ENCODE measurements around the gene UIMC1. TPM values are rescaled to one million over a fixed set of nuclear protein-coding genes. Genes with fewer than 3 reads are reported as not detected.
"Not testable (repeated sequence)": the region's sequence is repeated elsewhere in the genome, so short reads cannot be mapped to it uniquely, and the experiment has no call there.

Gene UIMC1
- total RNA-seq, 1 donor from 2014 or later: 67.7 TPM

- Histone ChIP-seq H3K4me2 (peak overlapping the region; percentile 78), H3K4me3 (no peak overlapping the region), H4K20me1 (ENCODE audit: low read depth) (peaks cover 26% of the 10 kb centered on the region), H3F3A (ENCODE audit: low read depth) (peaks cover 31% of the 10 kb centered on the region), H3K27me3 (no peaks in the 10 kb centered on the region), H2AFZ (replicated peaks) (no peak overlapping the region), H3K4me1 (peaks cover 19% of the 10 kb centered on the region), H3K36me3 (no peaks in the 10 kb centered on the region), H3K9ac (no peak overlapping the region), H3K27ac (no peak overlapping the region), H3K79me2 (ENCODE audit: low read depth) (peaks cover 75% of the 10 kb centered on the region), H3K9me3 (ENCODE audit: low read depth) (no peaks in the 10 kb centered on the region)
- Mint-ChIP-seq H3K27ac (no peak overlapping the region), H3K27me3 (ENCODE audit: insufficient read depth, low read depth) (peaks cover 2% of the 10 kb centered on the region), H3K4me1 (peaks cover 13% of the 10 kb centered on the region), H3K36me3 (peaks cover 20% of the 10 kb centered on the region), H3K4me3 (no peak overlapping the region), H3K9me3 (peaks cover 11% of the 10 kb centered on the region)
- no peak for TF ChIP-seq EZH2phosphoT487 (IDR thresholded peaks at IDR 0.05)
- TF ChIP-seq, protein P1, sequence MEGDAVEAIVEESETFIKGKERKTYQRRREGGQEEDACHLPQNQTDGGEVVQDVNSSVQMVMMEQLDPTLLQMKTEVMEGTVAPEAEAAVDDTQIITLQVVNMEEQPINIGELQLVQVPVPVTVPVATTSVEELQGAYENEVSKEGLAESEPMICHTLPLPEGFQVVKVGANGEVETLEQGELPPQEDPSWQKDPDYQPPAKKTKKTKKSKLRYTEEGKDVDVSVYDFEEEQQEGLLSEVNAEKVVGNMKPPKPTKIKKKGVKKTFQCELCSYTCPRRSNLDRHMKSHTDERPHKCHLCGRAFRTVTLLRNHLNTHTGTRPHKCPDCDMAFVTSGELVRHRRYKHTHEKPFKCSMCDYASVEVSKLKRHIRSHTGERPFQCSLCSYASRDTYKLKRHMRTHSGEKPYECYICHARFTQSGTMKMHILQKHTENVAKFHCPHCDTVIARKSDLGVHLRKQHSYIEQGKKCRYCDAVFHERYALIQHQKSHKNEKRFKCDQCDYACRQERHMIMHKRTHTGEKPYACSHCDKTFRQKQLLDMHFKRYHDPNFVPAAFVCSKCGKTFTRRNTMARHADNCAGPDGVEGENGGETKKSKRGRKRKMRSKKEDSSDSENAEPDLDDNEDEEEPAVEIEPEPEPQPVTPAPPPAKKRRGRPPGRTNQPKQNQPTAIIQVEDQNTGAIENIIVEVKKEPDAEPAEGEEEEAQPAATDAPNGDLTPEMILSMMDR (IDR thresholded peaks at IDR 0.05): no peak
- TF ChIP-seq EZH2 (IDR thresholded peaks at IDR 0.05): no peak
- no peak for DNase-seq (ENCODE audit: low spot score)
Measured at GRCh38 chr5:177003649-177004048, 2.9 kb downstream of the UIMC1 start.

- H2AFZ ChIP-seq (replicated peaks); H3K36me3 ChIP-seq; H3K27me3 ChIP-seq; H3K27ac ChIP-seq; H3K27ac Mint-ChIP-seq; H3K4me2 ChIP-seq; DNase-seq (ENCODE audit: low spot score); H3K4me3 Mint-ChIP-seq; H3K4me3 ChIP-seq; H3K27me3 Mint-ChIP-seq (ENCODE audit: insufficient read depth, low read depth); H3K9ac ChIP-seq; H3K4me1 Mint-ChIP-seq; H3K9me3 ChIP-seq (ENCODE audit: low read depth): not testable (repeated sequence)
- peaks cover 37% of the 10 kb centered on the region for H3K36me3 Mint-ChIP-seq
- H3K4me1 ChIP-seq: peaks cover 10% of the 10 kb centered on the region
- peaks cover 22% of the 10 kb centered on the region for H3F3A ChIP-seq (ENCODE audit: low read depth)
- H4K20me1 ChIP-seq (ENCODE audit: low read depth): peaks cover 14% of the 10 kb centered on the region
- peaks cover 28% of the 10 kb centered on the region for H3K9me3 Mint-ChIP-seq
- H3K79me2 ChIP-seq (ENCODE audit: low read depth): peaks cover 100% of the 10 kb centered on the region
Measured at GRCh38 chr5:176999526-176999925, 7.1 kb downstream of the UIMC1 start.

GRCh38 chr5:176998828-176999227, 7.8 kb downstream of the UIMC1 start:
- Histone ChIP-seq H3K9ac (no peak overlapping the region), H3F3A (ENCODE audit: low read depth) (peaks cover 28% of the 10 kb centered on the region), H3K4me3 (no peak overlapping the region), H3K9me3 (ENCODE audit: low read depth) (peaks cover 12% of the 10 kb centered on the region), H3K79me2 (ENCODE audit: low read depth) (peaks cover 100% of the 10 kb centered on the region), H3K27ac (no peak overlapping the region), H4K20me1 (ENCODE audit: low read depth) (peaks cover 7% of the 10 kb centered on the region), H3K36me3 (peaks cover 4% of the 10 kb centered on the region), H3K27me3 (no peaks in the 10 kb centered on the region), H3K4me1 (peaks cover 3% of the 10 kb centered on the region), H3K4me2 (no peak overlapping the region), H2AFZ (replicated peaks) (no peak overlapping the region)
- TF ChIP-seq EZH2phosphoT487 (IDR thresholded peaks at IDR 0.05) (no peak), EZH2 (IDR thresholded peaks at IDR 0.05) (no peak)
- TF ChIP-seq, protein P1 (IDR thresholded peaks at IDR 0.05): no peak
- DNase-seq (ENCODE audit: low spot score): no peak
- Mint-ChIP-seq H3K4me3 (no peak overlapping the region), H3K36me3 (peaks cover 41% of the 10 kb centered on the region), H3K27me3 (ENCODE audit: insufficient read depth, low read depth) (peaks cover 2% of the 10 kb centered on the region), H3K9me3 (peaks cover 33% of the 10 kb centered on the region), H3K4me1 (no peaks in the 10 kb centered on the region), H3K27ac (no peak overlapping the region)

DNA sequence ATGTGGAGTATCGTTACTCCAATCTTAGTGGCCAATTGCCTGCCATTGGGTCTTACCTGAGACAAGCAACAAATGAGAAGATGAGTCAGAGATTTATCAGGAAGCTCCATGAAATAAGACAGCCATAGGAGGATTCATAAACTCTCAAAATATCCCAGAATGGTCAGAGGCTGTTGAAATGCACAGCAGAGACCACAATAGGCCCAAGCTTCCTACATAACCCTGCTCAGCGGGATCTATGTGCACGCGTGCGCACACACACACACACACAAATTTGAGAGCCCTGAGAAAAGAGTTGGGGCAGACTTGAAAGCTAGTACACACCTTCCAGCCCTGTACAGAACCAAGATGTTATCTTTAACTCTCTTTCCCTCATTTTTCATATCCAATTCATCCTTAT, 9.8 kb downstream of the UIMC1 start:
- Mint-ChIP-seq H3K36me3 (peaks cover 43% of the 10 kb centered on the region), H3K9me3 (peaks cover 46% of the 10 kb centered on the region), H3K27ac (no peak overlapping the region), H3K4me3 (no peak overlapping the region), H3K27me3 (ENCODE audit: insufficient read depth, low read depth) (no peaks in the 10 kb centered on the region), H3K4me1 (no peaks in the 10 kb centered on the region)
- TF ChIP-seq, protein P1 (IDR thresholded peaks at IDR 0.05): no peak
- TF ChIP-seq EZH2 (IDR thresholded peaks at IDR 0.05): no peak
- no peak for TF ChIP-seq EZH2phosphoT487 (IDR thresholded peaks at IDR 0.05)
- Histone ChIP-seq H3K4me1 (no peaks in the 10 kb centered on the region), H4K20me1 (ENCODE audit: low read depth) (no peaks in the 10 kb centered on the region), H3K4me3 (no peak overlapping the region), H3K9ac (no peak overlapping the region), H3K36me3 (peaks cover 5% of the 10 kb centered on the region), H3K4me2 (no peak overlapping the region), H3K27ac (no peak overlapping the region), H3F3A (ENCODE audit: low read depth) (peaks cover 28% of the 10 kb centered on the region), H3K27me3 (no peaks in the 10 kb centered on the region), H3K79me2 (ENCODE audit: low read depth) (peaks cover 100% of the 10 kb centered on the region), H3K9me3 (ENCODE audit: low read depth) (peaks cover 19% of the 10 kb centered on the region), H2AFZ (replicated peaks) (no peak overlapping the region)
- no peak for DNase-seq (ENCODE audit: low spot score)
